ENCODE data around the gene GNB4. TPM values are rescaled to one million over a fixed set of nuclear protein-coding genes. Genes with fewer than 3 reads are reported as not detected.

GNB4 gene
- polyA plus RNA-seq, 1 of the 3 experiments (the other 2 are of a cell fraction), result 8.7 TPM

DNA sequence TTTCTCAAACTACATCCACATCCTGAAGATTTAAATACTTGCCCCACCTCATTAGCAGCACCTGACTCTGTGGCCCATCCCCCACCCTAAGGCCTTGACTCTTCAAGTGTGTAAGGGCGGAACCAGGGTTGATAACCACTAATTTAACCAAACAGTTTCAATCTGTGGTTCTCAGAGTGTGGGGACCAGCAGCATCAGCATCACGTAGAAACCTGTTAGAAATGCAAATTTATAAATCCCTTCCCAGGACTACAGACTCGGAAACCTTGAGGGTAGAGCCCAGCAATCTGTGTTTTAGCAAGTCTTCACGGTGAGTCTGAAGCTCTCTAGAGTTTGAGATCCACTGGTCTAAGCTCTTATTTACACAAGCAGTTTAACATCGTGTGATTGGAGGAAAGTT, 12.4 kb downstream of the GNB4 start:
- 98% methylated on average over 5 of the region's 5 CpGs for WGBS (ENCODE audit: low lambda C conversion rate)
- Histone ChIP-seq H3K4me3 (ENCODE audit: low read depth in 2 of 2, low read length in 1 of 2) (no peak overlapping the region), H4K20me1 (ENCODE audit: insufficient read depth) (peaks cover 8% of the 10 kb centered on the region; the same call in 1 of the 2 replicates), H2AFZ (ENCODE audit: low read depth) (no peak overlapping the region), H3K79me2 (ENCODE audit: insufficient read depth) (peaks cover 85% of the 10 kb centered on the region), H3K4me1 (ENCODE audit: control insufficient read depth in 1 of 2, insufficient read depth in 2 of 2, low read depth in 1 of 2, low read length in 1 of 2) (no peaks in the 10 kb centered on the region; a peak in 1 of 4 replicates), H3K27me3 (ENCODE audit: insufficient read depth) (no peaks in the 10 kb centered on the region), H3F3A (replicated peaks; ENCODE audit: insufficient read depth) (peaks cover 7% of the 10 kb centered on the region), H3K9me2 (no peaks in the 10 kb centered on the region), H3K4me2 (no peak overlapping the region), H3K9me3 (no peaks in the 10 kb centered on the region), H3K9ac (no peak overlapping the region), H3K36me3 (replicated peaks in 1 of 2; ENCODE audit: control insufficient read depth in 1 of 2, insufficient read depth in 2 of 2, low read length in 1 of 2) (peaks cover 0 to 5% of the 10 kb centered on the region in 2 experiments), H3K27ac (ENCODE audit: low read depth in 2 of 2, low read length in 1 of 2) (no peak overlapping the region)
- ChIA-PET POLR2A (no interaction called here), CTCF (no interaction called here)
- no peak for TF ChIP-seq CHD2 (IDR thresholded peaks at IDR 0.05; ENCODE audit: low read length, partially characterized antibody)
- TF ChIP-seq, protein P1, sequence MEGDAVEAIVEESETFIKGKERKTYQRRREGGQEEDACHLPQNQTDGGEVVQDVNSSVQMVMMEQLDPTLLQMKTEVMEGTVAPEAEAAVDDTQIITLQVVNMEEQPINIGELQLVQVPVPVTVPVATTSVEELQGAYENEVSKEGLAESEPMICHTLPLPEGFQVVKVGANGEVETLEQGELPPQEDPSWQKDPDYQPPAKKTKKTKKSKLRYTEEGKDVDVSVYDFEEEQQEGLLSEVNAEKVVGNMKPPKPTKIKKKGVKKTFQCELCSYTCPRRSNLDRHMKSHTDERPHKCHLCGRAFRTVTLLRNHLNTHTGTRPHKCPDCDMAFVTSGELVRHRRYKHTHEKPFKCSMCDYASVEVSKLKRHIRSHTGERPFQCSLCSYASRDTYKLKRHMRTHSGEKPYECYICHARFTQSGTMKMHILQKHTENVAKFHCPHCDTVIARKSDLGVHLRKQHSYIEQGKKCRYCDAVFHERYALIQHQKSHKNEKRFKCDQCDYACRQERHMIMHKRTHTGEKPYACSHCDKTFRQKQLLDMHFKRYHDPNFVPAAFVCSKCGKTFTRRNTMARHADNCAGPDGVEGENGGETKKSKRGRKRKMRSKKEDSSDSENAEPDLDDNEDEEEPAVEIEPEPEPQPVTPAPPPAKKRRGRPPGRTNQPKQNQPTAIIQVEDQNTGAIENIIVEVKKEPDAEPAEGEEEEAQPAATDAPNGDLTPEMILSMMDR (IDR thresholded peaks at IDR 0.05), result no peak
- TF ChIP-seq RCOR1 (IDR thresholded peaks at IDR 0.05; ENCODE audit: low read length), result no peak
- TF ChIP-seq TEAD4 (IDR thresholded peaks at IDR 0.05; ENCODE audit: borderline replicate concordance, insufficient read depth), result no peak
- no peak for DNase-seq

DNA sequence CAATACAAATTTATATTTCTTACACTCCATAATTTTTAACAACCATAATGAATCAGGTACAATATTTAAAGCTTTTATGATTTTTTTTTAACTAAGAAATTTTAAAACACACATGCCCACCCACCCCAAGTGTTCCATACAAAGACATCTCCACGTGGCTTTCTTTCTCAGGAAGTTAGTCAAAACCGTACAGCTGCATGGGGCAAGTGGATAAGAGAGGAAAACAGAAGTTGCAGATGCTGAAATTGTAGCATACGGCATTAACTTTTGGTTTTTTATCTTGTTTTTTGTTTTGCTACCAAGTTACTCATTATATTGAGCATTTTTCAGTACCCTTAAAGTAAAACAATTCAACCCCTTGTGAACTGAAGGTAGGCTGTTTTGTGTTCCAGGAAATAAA, 14.8 kb downstream of the GNB4 start:
- peaks cover 7% of the 10 kb centered on the region for H3F3A ChIP-seq (replicated peaks; ENCODE audit: insufficient read depth)
- WGBS (ENCODE audit: low lambda C conversion rate), result 93% methylated on average over 3 of the region's 3 CpGs
- no peaks in the 10 kb centered on the region; a peak in 1 of 4 replicates for H3K4me1 ChIP-seq (ENCODE audit: control insufficient read depth in 1 of 2, insufficient read depth in 2 of 2, low read depth in 1 of 2, low read length in 1 of 2)

DNA sequence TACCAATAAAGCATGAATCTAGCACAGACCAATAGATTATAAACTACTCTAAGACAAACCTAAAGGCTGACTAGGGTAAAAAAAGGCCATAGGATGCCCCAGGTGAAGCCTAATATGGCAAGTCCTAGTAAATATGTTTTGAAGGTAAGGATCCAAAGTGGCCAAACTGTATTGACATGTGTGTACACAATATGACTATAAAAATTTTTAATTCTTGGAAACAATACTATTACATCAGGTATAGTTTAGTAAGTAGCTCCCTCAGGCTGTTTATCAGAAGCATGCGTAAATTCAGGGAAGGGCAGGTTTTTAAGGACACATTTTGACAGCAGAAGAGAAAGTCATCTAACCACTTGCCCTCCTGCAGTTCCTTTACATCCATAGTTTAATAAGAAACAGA, 18.8 kb downstream of the GNB4 start:
- H3K27me3 ChIP-seq (ENCODE audit: insufficient read depth), result no peaks in the 10 kb centered on the region
- H3K79me2 ChIP-seq (ENCODE audit: insufficient read depth), result peaks cover 95% of the 10 kb centered on the region
- peaks cover 3% of the 10 kb centered on the region for H3F3A ChIP-seq (replicated peaks; ENCODE audit: insufficient read depth)
- WGBS (ENCODE audit: low lambda C conversion rate), result 94% methylated on average over 1 of the region's 1 CpG
- no peaks in the 10 kb centered on the region for H3K9me2 ChIP-seq
- DNase-seq, result no peak
- H3K36me3 ChIP-seq (replicated peaks in 1 of 2; ENCODE audit: control insufficient read depth in 1 of 2, insufficient read depth in 2 of 2, low read length in 1 of 2), result peaks cover 0 to 4% of the 10 kb centered on the region in 2 experiments
- H3K9me3 ChIP-seq, result no peaks in the 10 kb centered on the region
- CTCF ChIA-PET, result interaction anchor here (1.0 kb wide), 1 partner anchor 11 kb away, joined by 3 read pairs; no protein-coding TSS in a partner anchor
- H3K4me1 ChIP-seq (ENCODE audit: control insufficient read depth in 1 of 2, insufficient read depth in 2 of 2, low read depth in 1 of 2, low read length in 1 of 2), result no peaks in the 10 kb centered on the region; a peak in 1 of 4 replicates
- POLR2A ChIA-PET, result no interaction called here
- H3K27ac ChIP-seq (ENCODE audit: low read depth in 2 of 2, low read length in 1 of 2), result no peak overlapping the region
- no peak overlapping the region for H3K9ac ChIP-seq
- H3K4me3 ChIP-seq (ENCODE audit: low read depth in 2 of 2, low read length in 1 of 2), result no peak overlapping the region
- H4K20me1 ChIP-seq (ENCODE audit: insufficient read depth), result peaks cover 18% of the 10 kb centered on the region; the same call in 1 of the 2 replicates
- H3K4me2 ChIP-seq, result no peak overlapping the region
- H2AFZ ChIP-seq (ENCODE audit: low read depth), result no peak overlapping the region
- TF ChIP-seq JUND (IDR thresholded peaks at IDR 0.05), result no peak
- no peak for TF ChIP-seq TAF1 (IDR thresholded peaks at IDR 0.05; ENCODE audit: borderline replicate concordance, low read depth, low read length)
- no peak for TF ChIP-seq NRF1 (IDR thresholded peaks at IDR 0.05; ENCODE audit: low read depth, low read length)
- no peak for TF ChIP-seq FOXM1 (IDR thresholded peaks at IDR 0.05; ENCODE audit: low read depth)
- TF ChIP-seq SIN3A (IDR thresholded peaks at IDR 0.05; ENCODE audit: borderline replicate concordance, low read depth, low read length), result no peak
- TF ChIP-seq GABPA (IDR thresholded peaks at IDR 0.05; ENCODE audit: low read depth), result no peak
- TF ChIP-seq, protein P2, sequence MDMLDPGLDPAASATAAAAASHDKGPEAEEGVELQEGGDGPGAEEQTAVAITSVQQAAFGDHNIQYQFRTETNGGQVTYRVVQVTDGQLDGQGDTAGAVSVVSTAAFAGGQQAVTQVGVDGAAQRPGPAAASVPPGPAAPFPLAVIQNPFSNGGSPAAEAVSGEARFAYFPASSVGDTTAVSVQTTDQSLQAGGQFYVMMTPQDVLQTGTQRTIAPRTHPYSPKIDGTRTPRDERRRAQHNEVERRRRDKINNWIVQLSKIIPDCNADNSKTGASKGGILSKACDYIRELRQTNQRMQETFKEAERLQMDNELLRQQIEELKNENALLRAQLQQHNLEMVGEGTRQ (IDR thresholded peaks at IDR 0.05; ENCODE audit: borderline replicate concordance, low read depth, low read length), result no peak
- TF ChIP-seq ELF1 (IDR thresholded peaks at IDR 0.05), result no peak
- TF ChIP-seq POLR2AphosphoS5 (IDR thresholded peaks at IDR 0.05; ENCODE audit: low read depth, low read length), result no peak
- no peak for TF ChIP-seq RFX5 (IDR thresholded peaks at IDR 0.05; ENCODE audit: low read length)
- no peak for TF ChIP-seq TEAD4 (IDR thresholded peaks at IDR 0.05; ENCODE audit: borderline replicate concordance, insufficient read depth)
- no peak for TF ChIP-seq MEF2A (IDR thresholded peaks at IDR 0.05; ENCODE audit: borderline replicate concordance, low read depth)
- TF ChIP-seq RCOR1 (IDR thresholded peaks at IDR 0.05; ENCODE audit: low read length), result no peak
- TF ChIP-seq, protein P3, sequence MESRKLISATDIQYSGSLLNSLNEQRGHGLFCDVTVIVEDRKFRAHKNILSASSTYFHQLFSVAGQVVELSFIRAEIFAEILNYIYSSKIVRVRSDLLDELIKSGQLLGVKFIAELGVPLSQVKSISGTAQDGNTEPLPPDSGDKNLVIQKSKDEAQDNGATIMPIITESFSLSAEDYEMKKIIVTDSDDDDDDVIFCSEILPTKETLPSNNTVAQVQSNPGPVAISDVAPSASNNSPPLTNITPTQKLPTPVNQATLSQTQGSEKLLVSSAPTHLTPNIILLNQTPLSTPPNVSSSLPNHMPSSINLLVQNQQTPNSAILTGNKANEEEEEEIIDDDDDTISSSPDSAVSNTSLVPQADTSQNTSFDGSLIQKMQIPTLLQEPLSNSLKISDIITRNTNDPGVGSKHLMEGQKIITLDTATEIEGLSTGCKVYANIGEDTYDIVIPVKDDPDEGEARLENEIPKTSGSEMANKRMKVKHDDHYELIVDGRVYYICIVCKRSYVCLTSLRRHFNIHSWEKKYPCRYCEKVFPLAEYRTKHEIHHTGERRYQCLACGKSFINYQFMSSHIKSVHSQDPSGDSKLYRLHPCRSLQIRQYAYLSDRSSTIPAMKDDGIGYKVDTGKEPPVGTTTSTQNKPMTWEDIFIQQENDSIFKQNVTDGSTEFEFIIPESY (IDR thresholded peaks at IDR 0.05; ENCODE audit: borderline replicate concordance, low read depth), result no peak
- no peak for TF ChIP-seq FOSL2 (IDR thresholded peaks at IDR 0.05; ENCODE audit: borderline replicate concordance, low read depth)

More for the DNA sequence above, 14.8 kb downstream of the GNB4 start:
- no peaks in the 10 kb centered on the region for H3K9me2 ChIP-seq
- TF ChIP-seq EP300 (IDR thresholded peaks at IDR 0.05; ENCODE audit: borderline replicate concordance in 1 of 2, low read depth in 1 of 2, low read length in 1 of 2) (no peak), RAD21 (IDR thresholded peaks at IDR 0.05; ENCODE audit: low read length) (no peak), RFX5 (IDR thresholded peaks at IDR 0.05; ENCODE audit: low read length) (no peak), TCF12 (IDR thresholded peaks at IDR 0.05) (no peak), GABPA (IDR thresholded peaks at IDR 0.05; ENCODE audit: low read depth) (no peak), POLR2AphosphoS5 (IDR thresholded peaks at IDR 0.05; ENCODE audit: low read depth, low read length) (no peak)
- H3K9ac ChIP-seq, result no peak overlapping the region
- CTCF ChIA-PET, result interaction anchor here (1.4 kb wide), 1 partner anchor 15 kb away, joined by 4 read pairs; no protein-coding TSS in a partner anchor
- POLR2A ChIA-PET, result no interaction called here
- H3K4me3 ChIP-seq (ENCODE audit: low read depth in 2 of 2, low read length in 1 of 2), result no peak overlapping the region
- H3K9me3 ChIP-seq, result no peaks in the 10 kb centered on the region
- H4K20me1 ChIP-seq (ENCODE audit: insufficient read depth), result peaks cover 14% of the 10 kb centered on the region; the same call in 1 of the 2 replicates
- H3K79me2 ChIP-seq (ENCODE audit: insufficient read depth), result peaks cover 85% of the 10 kb centered on the region
- H3K36me3 ChIP-seq (replicated peaks in 1 of 2; ENCODE audit: control insufficient read depth in 1 of 2, insufficient read depth in 2 of 2, low read length in 1 of 2), result no peaks in the 10 kb centered on the region
- no peak overlapping the region for H3K27ac ChIP-seq (ENCODE audit: low read depth in 2 of 2, low read length in 1 of 2)
- H3K27me3 ChIP-seq (ENCODE audit: insufficient read depth), result no peaks in the 10 kb centered on the region
- no peak overlapping the region for H3K4me2 ChIP-seq
- H2AFZ ChIP-seq (ENCODE audit: low read depth), result no peak overlapping the region
- DNase-seq, result no peak
